K562 (cell line): ENCODE results near the gene CLCA1. TPM values are rescaled to one million over a fixed set of nuclear protein-coding genes. Genes with fewer than 3 reads are reported as not detected.

Source experiments
- ATAC-seq: fragments of 200-7000 bp; cut with Tn5 transposase; 3 replicates; pipeline ENCODE4 v1.9.1; 2020; ENCODE audit warnings: moderate library complexity
- BruUV-seq: library from RNA; stranded (reverse); fragments of 400-500 nt; replicated peaks from 2 replicates; lab custom pipeline; 2021; lab: Mats Ljungman, UMichigan
- CTCF ChIA-PET: fragments of 300-600 bp; formaldehyde crosslinking; extraction: SDS; loops from one replicate; lab custom pipeline; 2021; ENCODE audit warnings: low intra/inter-chr PET ratio; lab: Yijun Ruan, JAX
- POLR2A ChIA-PET: fragments of 300-600, 350-650 bp; sonication (Branson Sonifier 250); formaldehyde crosslinking; extraction: SDS; loops from one replicate; lab custom pipeline; 2021; ENCODE audit warnings: antibody characterized with exemption, inconsistent platforms; lab: Yijun Ruan, JAX
- DNase-seq, 4 experiments: peaks; one replicate each; pipeline versions ENCODE4 v3.0.0 to v3.0.0-alpha.2; 2011 to 2018; ENCODE audit warnings: low spot score in 3 of 4, mixed read lengths in 3 of 4; ENCODE audit errors: extremely low read depth in 1 of 4
- FAIRE-seq: peaks from 2 replicates; lab custom pipeline; 2011; peaks lifted over from hg19 to GRCh38; lab: Jason Lieb, UNC
- H2AFZ ChIP-seq: 2 replicates; pipeline ENCODE4 v1.6.0; 2011; ENCODE audit warnings: low read depth, low read length, control low read depth, inconsistent platforms
- H3K27ac ChIP-seq: fragments of 200-600 bp; 3 replicates; pipeline ENCODE4 v1.8.0; 2011; ENCODE audit warnings: low read depth, mild to moderate bottlenecking, control low read depth, inconsistent platforms, low read length, moderate library complexity, mixed read lengths; ENCODE audit errors: extremely low read depth
- H3K27me3 ChIP-seq, 2 experiments: fragments of 300-600 bp in 1 of 2; 2 replicates in 1 of 2; 3 replicates in 1 of 2; pipeline versions ENCODE4 v1.6.0 to v1.8.0; 2011; ENCODE audit warnings: inconsistent platforms in 2 of 2, low read length in 2 of 2, mild to moderate bottlenecking in 1 of 2, mixed read lengths in 1 of 2, moderate library complexity in 1 of 2; ENCODE audit not compliant: control insufficient read depth in 2 of 2, insufficient read depth in 2 of 2
- H3K36me3 ChIP-seq: fragments of 300-600 bp; 3 replicates; pipeline ENCODE4 v1.8.0; 2011; ENCODE audit warnings: mild to moderate bottlenecking, low read length, inconsistent platforms; ENCODE audit not compliant: control insufficient read depth, insufficient read depth
- H3K4me1 ChIP-seq, 2 experiments: fragments of 200-600 bp in 1 of 2; replicated peaks in 1 of 2; 2 replicates in 1 of 2; 3 replicates in 1 of 2; pipeline versions ENCODE4 v1.5.1 to v1.8.0; 2011; ENCODE audit warnings: inconsistent platforms in 2 of 2, low read length in 2 of 2, mild to moderate bottlenecking in 1 of 2, mixed read lengths in 1 of 2, moderate library complexity in 1 of 2; ENCODE audit not compliant: control insufficient read depth in 2 of 2, insufficient read depth in 2 of 2
- H3K4me2 ChIP-seq: 2 replicates; pipeline ENCODE4 v1.6.1; 2011; ENCODE audit warnings: low read length, control low read depth, inconsistent platforms, mixed read lengths; ENCODE audit not compliant: insufficient read depth
- H3K4me3 ChIP-seq: fragments of 200-600 bp; sonication (generic), shearing (Covaris generic); 2 replicates; pipeline ENCODE4 v1.5.1; 2016; ENCODE audit warnings: control low read depth, inconsistent platforms
- H3K79me2 ChIP-seq: fragments of 200-600 bp; 3 replicates; pipeline ENCODE4 v1.8.0; 2011; ENCODE audit warnings: low read length, inconsistent platforms; ENCODE audit not compliant: control insufficient read depth, insufficient read depth
- H3K9ac ChIP-seq, 2 experiments: 2 replicates each; pipeline versions ENCODE4 v1.6.0 to v1.6.1; 2011; ENCODE audit warnings: low read depth in 2 of 2, low read length in 2 of 2, control low read depth in 1 of 2, inconsistent platforms in 1 of 2, mild to moderate bottlenecking in 1 of 2, mixed read lengths in 1 of 2; ENCODE audit not compliant: insufficient read depth in 1 of 2
- H3K9me1 ChIP-seq: one replicate; pipeline ENCODE4 v1.6.0; 2011; ENCODE audit warnings: inconsistent platforms, mild to moderate bottlenecking, low read length, moderate library complexity; ENCODE audit not compliant: control insufficient read depth, insufficient read depth
- H3K9me3 ChIP-seq: replicated peaks from 2 replicates; pipeline ENCODE4 v1.5.1; 2011; ENCODE audit warnings: low read depth, low read length, inconsistent platforms; ENCODE audit not compliant: control insufficient read depth, insufficient read depth
- H4K20me1 ChIP-seq: replicated peaks from 2 replicates; pipeline ENCODE4 v1.6.1; 2011; ENCODE audit warnings: low read length, inconsistent platforms, mixed read lengths; ENCODE audit not compliant: control insufficient read depth, insufficient read depth
- BRD4 ChIP-seq: fragments of 200-600 bp; sonication (generic); IDR thresholded peaks from 2 replicates; pipeline ENCODE4 v1.6.1; 2017; ENCODE audit warnings: inconsistent platforms
- CEBPZ ChIP-seq: fragments of 150-350 bp; IDR thresholded peaks from 2 replicates; pipeline ENCODE4 v1.6.1; 2014; ENCODE audit warnings: low read depth, mild to moderate bottlenecking, low read length, borderline replicate concordance
- CSDE1 ChIP-seq, 2 experiments: fragments of 450-650 bp; IDR thresholded peaks; 2 replicates each; pipeline ENCODE4 v1.6.1; 2016; ENCODE audit warnings: mild to moderate bottlenecking in 1 of 2
- HNRNPK ChIP-seq: fragments of 200-400 bp; formaldehyde crosslinking; IDR thresholded peaks from one replicate; pipeline ENCODE4 v1.6.1; 2018; ENCODE audit warnings: mild to moderate bottlenecking, low read depth, low read length; ENCODE audit not compliant: poor library complexity, severe bottlenecking
- MYBL2 ChIP-seq, 2 experiments: fragments of 450-650 bp in 1 of 2; sonication (generic) in 1 of 2; formaldehyde crosslinking in 1 of 2; IDR thresholded peaks; 2 replicates each; pipeline versions ENCODE4 v1.6.1 to v1.8.1; 2017 to 2022; ENCODE audit warnings: borderline replicate concordance in 1 of 2, inconsistent platforms in 1 of 2, low read depth in 1 of 2, mild to moderate bottlenecking in 1 of 2, missing genetic modification reagents in 1 of 2, moderate library complexity in 1 of 2
- NR2C1 ChIP-seq, 2 experiments: fragments of 450-650 bp; IDR thresholded peaks; 2 replicates each; pipeline ENCODE4 v1.6.1; 2017; ENCODE audit warnings: mild to moderate bottlenecking in 2 of 2, antibody characterized with exemption in 1 of 2, inconsistent platforms in 1 of 2, missing compliant biosample characterization in 1 of 2, missing genetic modification characterization in 1 of 2
- POLR2AphosphoS5 ChIP-seq: IDR thresholded peaks from 2 replicates; pipeline ENCODE4 v1.6.1; 2011; ENCODE audit warnings: mild to moderate bottlenecking, low read depth, low read length, moderate library complexity; ENCODE audit not compliant: control insufficient read depth, insufficient read depth
- RCOR1 ChIP-seq, 2 experiments: IDR thresholded peaks; 2 replicates each; pipeline ENCODE4 v1.6.1; 2012; ENCODE audit warnings: low read depth in 2 of 2, low read length in 2 of 2, borderline replicate concordance in 1 of 2, improper control_type of control experiment in 1 of 2
- TAF15 ChIP-seq: fragments of 200-400 bp; formaldehyde crosslinking; IDR thresholded peaks from 2 replicates; pipeline ENCODE4 v1.6.1; 2017; ENCODE audit warnings: mild to moderate bottlenecking, low read depth, low read length, moderate library complexity
- THAP7 ChIP-seq: fragments of 250-450 bp; sonication (Bioruptor Pico); IDR thresholded peaks from 2 replicates; pipeline ENCODE4 v1.5.0; 2021
- in situ Hi-C: fragments of 300-500 bp; cut with MboI; formaldehyde crosslinking; loops from 4 replicates; pipeline ENCODE4 v1.15.0; 2018; ENCODE audit warnings: inconsistent platforms, mixed read lengths
- intact Hi-C: fragments of 100-400 bp; cut with micrococcal nuclease; formaldehyde crosslinking; loops from 2 replicates; pipeline ENCODE4 v1.14.2; 2022
- polyA plus RNA-seq, 8 experiments: library from polyadenylated mRNA; depleted of rRNA in 4 of 8; stranded (reverse) in 5 of 8; unstranded in 3 of 8; fragments of >200 nt; fragmentation: Nextera tagmentation in 2 of 8; fragmentation: Illumina TruSeq in 1 of 8; extraction: Ambion mirVana in 2 of 8; extraction: Trizol in 1 of 8; gene quantifications; 2 replicates each; pipeline versions ENCODE4 v1.2.1 to v1.2.3, GENCODE V29; 2011 to 2014; ENCODE audit warnings: inconsistent platforms in 1 of 8, missing spikeins in 1 of 8
- total RNA-seq, 7 experiments: library from RNA; depleted of rRNA in 6 of 7; stranded (reverse); fragments of >200 nt in 6 of 7; fragmentation: Illumina TruSeq in 2 of 7; extraction: Trizol in 2 of 7; gene quantifications; 2 replicates each; pipeline versions ENCODE4 v1.2.1 to v1.2.3, GENCODE V29; 2011 to 2021; ENCODE audit warnings: low replicate concordance in 1 of 7
- TF ChIP-seq, protein P1 (sequence below): sonication (generic); formaldehyde crosslinking; IDR thresholded peaks from 2 replicates; pipeline ENCODE4 v1.8.0; 2022; ENCODE audit warnings: mild to moderate bottlenecking, missing genetic modification reagents, borderline replicate concordance

The CLCA1 gene
- total and polyA plus RNA-seq, 9 of the 15 experiments (the other 6 are each of a cell fraction or from before 2014, with no cell fraction given): 0.03 to 0.08 (median 0.04) TPM; not detected in 6

GRCh38 chr1:86430376-86430775, 38.4 kb upstream of the CLCA1 start:
- in situ Hi-C loops: no loop called here
- Histone ChIP-seq H3K79me2 (no peaks in the 10 kb centered on the region), H3K36me3 (no peaks in the 10 kb centered on the region), H3K27ac (peak overlapping the region; percentile 28; the same call in 1 of the 3 replicates), H3K9me1 (no peaks in the 10 kb centered on the region), H3K27me3 (no peaks in the 10 kb centered on the region; a peak in 1 of 5 replicates), H2AFZ (peak overlapping the region; percentile 25; the same call in 1 of the 2 replicates), H3K4me2 (no peak overlapping the region), H3K4me1 (no peaks in the 10 kb centered on the region; a peak in 1 of 5 replicates), H3K9me3 (no peaks in the 10 kb centered on the region), H4K20me1 (no peaks in the 10 kb centered on the region), H3K4me3 (no peak overlapping the region), H3K9ac (no peak overlapping the region)
- no peak for TF ChIP-seq RCOR1 (IDR thresholded peaks at IDR 0.05; ENCODE audit: borderline replicate concordance in 1 of 2, low read depth in 2 of 2, low read length in 2 of 2)
- TF ChIP-seq POLR2AphosphoS5: no peak
- no peak for TF ChIP-seq BRD4
- TF ChIP-seq NR2C1 (IDR thresholded peaks at IDR 0.05): no peak
- no peak for TF ChIP-seq NR2C1 (tag; IDR thresholded peaks at IDR 0.05)
- TF ChIP-seq TAF15: no peak
- TF ChIP-seq CEBPZ: no peak
- TF ChIP-seq MYBL2 (IDR thresholded peaks at IDR 0.05; ENCODE audit: low read depth): no peak
- no peak for TF ChIP-seq MYBL2 (CRISPR knock-in tag; IDR thresholded peaks at IDR 0.05; ENCODE audit: borderline replicate concordance)
- no peak for TF ChIP-seq HNRNPK
- no peak for TF ChIP-seq CSDE1 (IDR thresholded peaks at IDR 0.05)
- no peak for TF ChIP-seq THAP7
- TF ChIP-seq, protein P1, sequence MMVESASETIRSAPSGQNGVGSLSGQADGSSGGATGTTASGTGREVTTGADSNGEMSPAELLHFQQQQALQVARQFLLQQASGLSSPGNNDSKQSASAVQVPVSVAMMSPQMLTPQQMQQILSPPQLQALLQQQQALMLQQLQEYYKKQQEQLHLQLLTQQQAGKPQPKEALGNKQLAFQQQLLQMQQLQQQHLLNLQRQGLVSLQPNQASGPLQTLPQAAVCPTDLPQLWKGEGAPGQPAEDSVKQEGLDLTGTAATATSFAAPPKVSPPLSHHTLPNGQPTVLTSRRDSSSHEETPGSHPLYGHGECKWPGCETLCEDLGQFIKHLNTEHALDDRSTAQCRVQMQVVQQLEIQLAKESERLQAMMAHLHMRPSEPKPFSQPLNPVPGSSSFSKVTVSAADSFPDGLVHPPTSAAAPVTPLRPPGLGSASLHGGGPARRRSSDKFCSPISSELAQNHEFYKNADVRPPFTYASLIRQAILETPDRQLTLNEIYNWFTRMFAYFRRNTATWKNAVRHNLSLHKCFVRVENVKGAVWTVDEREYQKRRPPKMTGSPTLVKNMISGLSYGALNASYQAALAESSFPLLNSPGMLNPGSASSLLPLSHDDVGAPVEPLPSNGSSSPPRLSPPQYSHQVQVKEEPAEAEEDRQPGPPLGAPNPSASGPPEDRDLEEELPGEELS (CRISPR knock-in tag): no peak
- intact Hi-C loops: no loop called here
- no TSS peak for BruUV-seq
- FAIRE-seq: peak; percentile 11
- DNase-seq: no peak
- no peak; the same call in 2 of the 3 replicates for ATAC-seq
- ChIA-PET CTCF (no interaction called here), POLR2A (interaction anchor here (1.0 to 1.5 kb wide), 4 partner anchors 9 to 31 kb away, joined by 3 to 4 read pairs (median 3); no protein-coding TSS in a partner anchor)
